ENCODE data around the gene BCL11B. TPM values are rescaled to one million over a fixed set of nuclear protein-coding genes. Genes with fewer than 3 reads are reported as not detected.

The BCL11B gene
- total RNA-seq, 1 experiment from 2014 or later: 80.6 TPM

GRCh38 chr14:99132821-99133635 is 139.0 kb downstream of the BCL11B start:
- Histone ChIP-seq H3K9me3 (ENCODE audit: low read depth, low read length, poor library complexity, severe bottlenecking) (no peaks in the 10 kb centered on the region), H3K27ac (ENCODE audit: low read depth, low read length, poor library complexity, severe bottlenecking) (no peak overlapping the region), H3K27me3 (replicated peaks; ENCODE audit: insufficient read depth, low read depth, low read length, poor library complexity) (no peaks in the 10 kb centered on the region), H3K4me3 (ENCODE audit: low read depth, low read length, poor library complexity, severe bottlenecking) (no peak overlapping the region), H3K36me3 (ENCODE audit: insufficient read depth, low read length, poor library complexity, severe bottlenecking) (no peaks in the 10 kb centered on the region), H3K4me1 (ENCODE audit: insufficient read depth, low read length, poor library complexity, severe bottlenecking) (no peaks in the 10 kb centered on the region)
- no TSS peak for BruUV-seq (replicated peaks)
- ChIA-PET CTCF (no interaction called here), POLR2A (ENCODE audit: low non-redundant PET) (no interaction called here)
- DNase-seq (ENCODE audit: low spot score): no peak
- intact Hi-C loops (cut with micrococcal nuclease; ENCODE audit: unreplicated experiment): no loop called here
- TF ChIP-seq CTCF (conservative IDR thresholded peaks at IDR 0.05; ENCODE audit: low read depth, low read length) (no peak), EZH2 (IDR thresholded peaks at IDR 0.05; ENCODE audit: borderline replicate concordance, low read depth, low read length, poor library complexity, severe bottlenecking) (no peak)

GRCh38 chr14:99131632-99132271 is 140.2 kb downstream of the BCL11B start:
- no peaks in the 10 kb centered on the region for H3K4me1 ChIP-seq (ENCODE audit: insufficient read depth, low read length, poor library complexity, severe bottlenecking)
- intact Hi-C loops (cut with micrococcal nuclease; ENCODE audit: unreplicated experiment): no loop called here
- ChIA-PET POLR2A (ENCODE audit: low non-redundant PET) (no interaction called here), CTCF (no interaction called here)
- no TSS peak for BruUV-seq (replicated peaks)
- H3K4me3 ChIP-seq (ENCODE audit: low read depth, low read length, poor library complexity, severe bottlenecking): no peak overlapping the region
- H3K27ac ChIP-seq (ENCODE audit: low read depth, low read length, poor library complexity, severe bottlenecking): no peak overlapping the region
- no peaks in the 10 kb centered on the region for H3K27me3 ChIP-seq (replicated peaks; ENCODE audit: insufficient read depth, low read depth, low read length, poor library complexity)
- no peak for DNase-seq (ENCODE audit: low spot score)
- no peak for TF ChIP-seq CTCF (conservative IDR thresholded peaks at IDR 0.05; ENCODE audit: low read depth, low read length)
- no peak for TF ChIP-seq EZH2 (IDR thresholded peaks at IDR 0.05; ENCODE audit: borderline replicate concordance, low read depth, low read length, poor library complexity, severe bottlenecking)
- no peaks in the 10 kb centered on the region for H3K36me3 ChIP-seq (ENCODE audit: insufficient read depth, low read length, poor library complexity, severe bottlenecking)
- H3K9me3 ChIP-seq (ENCODE audit: low read depth, low read length, poor library complexity, severe bottlenecking): no peaks in the 10 kb centered on the region

GRCh38 chr14:99129998-99130397 is 142.0 kb downstream of the BCL11B start:
- Histone ChIP-seq H3K4me3 (ENCODE audit: low read depth, low read length, poor library complexity, severe bottlenecking) (no peak overlapping the region), H3K9me3 (ENCODE audit: low read depth, low read length, poor library complexity, severe bottlenecking) (no peaks in the 10 kb centered on the region), H3K27me3 (replicated peaks; ENCODE audit: insufficient read depth, low read depth, low read length, poor library complexity) (no peaks in the 10 kb centered on the region), H3K4me1 (ENCODE audit: insufficient read depth, low read length, poor library complexity, severe bottlenecking) (no peaks in the 10 kb centered on the region), H3K36me3 (ENCODE audit: insufficient read depth, low read length, poor library complexity, severe bottlenecking) (no peaks in the 10 kb centered on the region), H3K27ac (ENCODE audit: low read depth, low read length, poor library complexity, severe bottlenecking) (no peak overlapping the region)
- intact Hi-C loops (cut with micrococcal nuclease; ENCODE audit: unreplicated experiment): no loop called here
- TF ChIP-seq CTCF (conservative IDR thresholded peaks at IDR 0.05; ENCODE audit: low read depth, low read length) (no peak), EZH2 (IDR thresholded peaks at IDR 0.05; ENCODE audit: borderline replicate concordance, low read depth, low read length, poor library complexity, severe bottlenecking) (no peak)
- ChIA-PET POLR2A (ENCODE audit: low non-redundant PET) (no interaction called here), CTCF (no interaction called here)
- no peak for DNase-seq (ENCODE audit: low spot score)
- no TSS peak for BruUV-seq (replicated peaks)

Data from A673 (cell line).